Central memory CD4-positive, alpha-beta T cell (primary cell): Measurements from ENCODE around the gene ZNF117.
"Not testable (repeated sequence)": the region's sequence is repeated elsewhere in the genome, so short reads cannot be mapped to it uniquely, and the experiment has no call there.

Experiments
- DNase-seq: peaks from one replicate; pipeline ENCODE4 v3.0.0; 2022

ZNF117 gene

DNA sequence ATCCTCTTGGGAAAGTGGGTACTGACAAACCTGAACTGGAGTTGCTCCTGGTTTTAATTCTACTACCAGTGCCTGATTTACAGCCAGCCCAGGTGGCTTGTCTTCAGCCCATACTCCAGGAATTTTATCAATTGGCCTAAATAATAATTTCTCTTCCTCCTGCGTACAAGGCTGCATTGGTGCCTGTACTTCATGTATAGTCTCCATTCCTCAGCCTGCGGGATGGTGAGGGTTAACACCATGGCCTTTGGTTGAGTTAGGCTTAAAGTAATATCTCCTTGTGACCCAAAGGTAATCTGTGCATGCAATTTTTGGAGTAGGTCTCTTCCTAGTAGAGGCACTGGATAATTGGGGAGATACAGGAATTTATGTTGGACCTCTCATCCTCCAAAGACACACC, 5.5 kb upstream of the ZNF117 start:
- no peak for DNase-seq

DNA sequence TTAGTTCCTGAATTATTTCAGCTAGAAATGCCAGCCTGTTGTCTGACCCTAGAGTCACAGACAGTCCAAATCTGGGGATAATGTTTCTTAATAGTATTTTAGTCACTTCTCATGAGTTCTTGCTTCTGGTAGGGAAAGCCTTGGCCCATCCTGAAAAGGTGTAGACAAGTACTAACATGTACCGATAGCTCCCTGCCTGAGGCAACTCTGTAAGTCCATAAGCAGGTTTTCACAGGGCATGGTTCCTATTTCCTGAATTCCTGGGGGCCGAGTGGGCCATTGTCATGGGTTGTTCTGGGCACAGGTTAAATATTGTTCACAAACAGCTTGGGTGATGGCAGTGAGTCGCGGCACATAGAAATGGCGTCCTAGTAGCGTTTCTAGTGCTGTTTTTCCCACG, 3.1 kb upstream of the ZNF117 start:
- DNase-seq, result no peak

GRCh38 chr7:64992971-64993370, 2.1 kb upstream of the ZNF117 start:
- DNase-seq, result no peak

DNA sequence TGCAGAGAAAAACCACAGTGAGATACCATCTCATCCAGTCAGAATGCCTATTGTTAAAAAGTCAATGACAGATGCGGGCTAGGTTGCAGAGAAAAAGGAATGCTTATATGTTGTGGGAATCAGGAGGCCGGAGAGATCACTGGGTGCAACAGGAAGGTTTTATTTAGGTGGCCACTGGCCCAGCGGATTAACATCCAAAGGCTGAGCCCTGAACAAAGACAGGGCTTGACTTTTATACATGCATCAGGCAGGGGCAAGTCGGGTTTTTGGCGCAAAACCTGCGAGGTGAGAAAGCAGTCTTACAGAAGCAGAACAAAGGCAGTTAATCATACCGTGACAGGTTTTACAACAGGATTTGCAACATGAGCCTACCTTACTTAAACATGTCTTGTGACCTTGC, 620 bp downstream of the ZNF117 start:
- no peak for DNase-seq

GRCh38 chr7:64978497-64979203, 12.2 kb downstream of the ZNF117 start:
- no peak for DNase-seq

DNA sequence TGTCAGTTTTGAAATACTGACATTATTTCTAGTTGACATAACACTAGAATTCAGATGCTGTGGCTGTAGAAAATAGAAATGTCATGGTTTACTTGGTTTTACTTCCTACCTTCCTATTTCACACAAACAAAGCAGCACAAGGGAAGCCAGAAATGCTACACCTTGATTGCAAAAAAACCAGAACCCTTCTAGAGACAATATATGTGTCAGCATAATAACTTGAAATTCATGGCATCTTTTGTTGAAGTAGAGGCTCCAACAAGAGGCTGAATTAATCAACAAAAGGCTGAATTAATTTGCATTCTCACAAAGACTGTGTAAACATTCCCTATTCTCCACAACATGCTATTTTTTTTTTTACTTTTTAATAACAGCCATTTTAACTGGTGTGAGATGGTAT, 25.2 kb downstream of the ZNF117 start:
- no peak for DNase-seq

DNA sequence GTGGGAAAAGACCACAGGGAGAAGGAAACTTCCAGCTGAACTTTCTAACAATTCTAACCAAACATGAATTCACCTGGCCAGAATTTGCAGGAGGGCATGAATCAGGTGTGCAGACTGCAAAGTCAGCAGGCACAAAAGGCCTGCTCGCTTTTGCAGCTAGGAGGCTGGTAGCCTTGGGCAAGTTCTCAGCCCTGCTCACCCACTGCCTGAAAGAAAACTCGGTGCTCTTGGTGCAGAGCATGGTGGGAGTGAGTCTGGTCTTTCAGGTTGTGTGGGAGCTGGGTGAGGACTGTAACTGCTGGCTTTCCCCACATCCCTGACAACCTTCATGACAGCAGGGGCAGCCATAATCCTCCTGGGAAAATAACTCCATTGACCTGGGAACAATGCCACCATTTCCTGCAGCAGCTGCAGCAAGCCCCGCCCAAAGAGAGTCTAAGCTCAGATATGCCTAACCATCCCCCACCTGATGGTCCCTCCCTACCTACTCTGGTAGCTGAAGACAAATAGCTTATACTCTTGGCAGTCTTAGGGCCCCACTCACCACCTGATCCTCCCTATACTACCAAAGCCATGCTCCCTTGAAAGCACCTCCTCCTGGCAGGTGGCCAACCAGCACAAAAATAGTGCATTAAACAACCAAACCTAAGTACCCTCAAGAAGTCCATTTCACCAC, 31.6 kb downstream of the ZNF117 start:
- no peak for DNase-seq

GRCh38 chr7:64951250-64951848, 39.5 kb downstream of the ZNF117 start:
- DNase-seq, result peak; percentile 34

DNA sequence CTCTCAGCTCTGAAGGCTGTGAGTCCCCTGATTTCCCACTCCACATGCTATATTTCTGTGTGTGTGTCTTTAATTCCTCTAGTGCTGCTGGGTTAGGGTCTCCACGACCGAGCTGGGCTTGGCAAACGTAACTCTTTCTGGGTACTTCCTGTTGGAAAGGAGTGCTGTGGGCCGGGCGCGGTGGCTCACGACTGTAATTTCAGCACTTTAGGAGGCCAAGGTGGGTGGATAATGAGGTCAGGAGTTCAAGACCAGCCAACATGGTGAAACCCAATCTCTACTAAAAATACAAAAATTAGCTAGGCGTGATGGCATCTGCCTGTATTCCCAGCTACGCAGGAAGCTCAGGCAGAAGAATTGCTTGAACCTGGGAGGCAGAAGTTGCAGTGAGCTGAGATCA, 40.2 kb downstream of the ZNF117 start:
- not testable (repeated sequence) for DNase-seq

DNA sequence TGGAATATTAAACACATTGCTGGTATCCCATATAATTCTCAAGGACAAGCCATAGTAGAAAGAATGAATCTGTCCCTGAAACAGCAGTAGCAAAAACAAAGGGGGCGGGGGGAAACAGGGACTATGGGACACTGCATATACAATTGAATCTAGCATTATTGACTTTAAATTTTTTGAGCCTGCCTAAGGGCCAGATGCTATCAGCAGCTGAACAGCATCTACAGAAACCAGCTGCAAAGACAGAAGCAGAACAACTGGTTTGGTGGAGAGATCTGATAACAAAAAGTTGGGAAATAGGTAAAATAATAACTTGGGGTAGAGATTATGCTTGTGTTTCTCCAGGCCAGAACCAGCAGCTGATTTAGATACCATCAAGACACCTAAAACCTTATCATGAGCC, 42.1 kb downstream of the ZNF117 start:
- DNase-seq, result not testable (repeated sequence)

- no peak for DNase-seq
Measured at GRCh38 chr7:64947252-64948000, 43.4 kb downstream of the ZNF117 start.

DNA sequence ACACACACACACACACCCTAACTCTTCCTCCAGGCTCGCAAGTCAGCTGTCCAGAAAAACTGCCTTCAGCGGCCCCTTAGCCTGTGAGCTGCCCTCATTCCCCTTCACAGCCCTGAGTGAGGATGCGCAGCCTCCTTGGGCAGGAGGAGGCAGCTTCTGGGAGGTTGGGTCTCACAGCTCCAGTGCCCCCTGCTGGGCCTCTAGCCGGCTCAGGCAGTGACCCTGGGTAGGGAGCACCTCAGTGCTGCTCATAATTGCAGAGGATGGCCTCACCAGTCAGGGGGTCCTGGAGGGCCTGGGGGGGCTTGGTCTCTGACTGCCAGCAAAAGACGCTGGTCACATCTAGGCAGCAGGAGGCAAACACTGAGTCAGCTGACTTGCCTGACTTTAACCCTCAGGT, 44.1 kb downstream of the ZNF117 start:
- no peak for DNase-seq

DNA sequence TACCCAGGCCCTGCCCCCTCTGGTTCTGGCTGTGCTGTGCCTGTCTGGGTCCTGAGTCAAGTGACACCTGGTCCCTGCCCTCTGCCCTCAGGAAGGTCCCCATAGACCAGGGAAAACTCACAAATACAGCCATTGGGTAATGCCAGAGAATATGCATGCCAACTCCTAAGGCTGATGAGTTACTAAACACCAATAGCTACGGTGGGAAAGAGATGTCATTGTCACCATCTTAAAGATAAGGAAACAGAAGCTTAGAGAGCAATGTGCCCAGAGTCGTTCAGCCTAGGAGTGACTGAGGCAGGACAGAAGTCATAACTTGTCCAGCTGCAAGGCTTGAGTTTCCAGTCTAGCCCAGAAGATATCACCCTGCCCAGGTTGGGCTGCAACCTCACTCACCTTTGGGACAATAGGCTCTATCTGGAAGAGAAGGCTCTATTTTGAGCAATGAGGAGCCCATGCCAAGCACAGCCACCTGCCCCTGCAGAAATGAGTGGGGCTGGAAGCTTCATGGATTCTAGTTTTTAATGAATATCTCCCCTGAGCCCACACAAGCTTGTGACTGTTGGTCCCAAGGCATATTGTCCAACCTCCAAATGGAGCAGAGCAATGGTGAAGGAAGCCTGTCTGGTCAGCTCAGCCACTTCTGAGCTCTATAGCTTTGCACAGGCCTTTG, 45.2 kb downstream of the ZNF117 start:
- DNase-seq, result no peak

- not testable (repeated sequence) for DNase-seq
Measured at GRCh38 chr7:64944667-64945502, 46.0 kb downstream of the ZNF117 start.

DNA sequence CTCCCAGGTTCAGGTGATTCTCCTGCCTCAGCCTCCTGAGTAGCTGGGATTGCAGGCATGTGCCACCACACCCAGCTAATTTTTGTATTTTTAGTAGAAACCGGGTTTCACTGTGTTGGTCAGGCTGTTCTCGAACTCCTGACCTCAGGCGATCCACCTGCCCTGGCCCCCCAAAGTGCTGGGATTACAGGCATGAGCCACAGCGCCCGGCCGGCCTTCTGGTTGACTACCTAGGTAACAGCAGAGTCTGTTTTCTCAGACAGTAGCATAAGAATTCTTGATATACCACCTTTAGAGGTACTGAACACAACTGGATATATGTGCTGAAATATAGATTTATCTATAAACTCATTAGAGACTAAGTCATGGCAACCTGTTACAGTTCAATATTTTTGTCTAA, 50.8 kb downstream of the ZNF117 start:
- not testable (repeated sequence) for DNase-seq

GRCh38 chr7:64938540-64938939, 52.3 kb downstream of the ZNF117 start:
- DNase-seq, result no peak

GRCh38 chr7:64934478-64934877, 56.4 kb downstream of the ZNF117 start:
- no peak for DNase-seq

- DNase-seq, result not testable (repeated sequence)
Measured at GRCh38 chr7:64928252-64929187, 62.3 kb downstream of the ZNF117 start.
